Naive thymus-derived CD8-positive, alpha-beta T cell (primary cell): ENCODE results near the gene ONECUT3. TPM values are rescaled to one million over a fixed set of nuclear protein-coding genes. Genes with fewer than 3 reads are reported as not detected.

Source experiments
- ATAC-seq, 2 donors: fragments of 150-1000 bp; cut with Tn5 transposase in 1 of 2; sonication (Bioruptor Pico), chemical (Tn5 transposase) in 1 of 2; 1 replicate in 1 of 2; 2 replicates in 1 of 2; pipeline ENCODE4 v1.10.0; 2021; ENCODE audit warnings: mild to moderate bottlenecking in 2 of 2, moderate library complexity in 2 of 2
- POLR2A ChIA-PET: fragments of 350-600 bp; sonication (Branson Sonifier 250); formaldehyde crosslinking; loops from one replicate; lab custom pipeline; 2021; ENCODE audit warnings: antibody characterized with exemption; lab: Charles Lee
- DNase-seq, 10 donors: peaks; one replicate each; pipeline versions ENCODE4 v3.0.0 to v3.0.0-alpha.2; 2020 to 2022
- H3K27ac Mint-ChIP-seq, 10 donors: one replicate each; pipeline ENCODE4 v1.8.0; 2020 to 2022; ENCODE audit warnings: mild to moderate bottlenecking in 10 of 10, mixed read lengths in 10 of 10, moderate library complexity in 4 of 10, inconsistent platforms in 1 of 10
- H3K27me3 Mint-ChIP-seq, 5 donors: one replicate each; pipeline ENCODE4 v1.8.0; 2021 to 2022; ENCODE audit warnings: mixed read lengths in 5 of 5
- H3K36me3 Mint-ChIP-seq, 3 donors: one replicate each; pipeline ENCODE4 v1.8.0; 2020 to 2022; ENCODE audit warnings: mixed read lengths in 3 of 3, mild to moderate bottlenecking in 2 of 3, inconsistent platforms in 1 of 3
- H3K4me1 Mint-ChIP-seq, 4 donors: one replicate each; pipeline ENCODE4 v1.8.0; 2021 to 2022; ENCODE audit warnings: mixed read lengths in 4 of 4
- H3K4me3 Mint-ChIP-seq, 10 donors: one replicate each; pipeline ENCODE4 v1.8.0; 2020 to 2022; ENCODE audit warnings: mild to moderate bottlenecking in 10 of 10, mixed read lengths in 10 of 10, moderate library complexity in 6 of 10, inconsistent platforms in 1 of 10
- H3K9me3 Mint-ChIP-seq, 9 donors: one replicate each; pipeline ENCODE4 v1.8.0; 2020 to 2022; ENCODE audit warnings: mixed read lengths in 9 of 9, mild to moderate bottlenecking in 3 of 9, inconsistent platforms in 1 of 9, moderate library complexity in 1 of 9
- polyA plus RNA-seq, 3 donors: library from polyadenylated mRNA; unstranded; fragments of 300-500 nt; fragmentation: Illumina TruSeq; gene quantifications; one replicate each; pipeline ENCODE4 v1.2.3, GENCODE V29; 2021
- total RNA-seq, 8 experiments: library from RNA in 2 of 8; stranded (reverse) in 2 of 8; gene quantifications; one replicate each; pipeline ENCODE4 v1.2.3 and lab custom pipeline; 2021 to 2026

Gene ONECUT3
- total and polyA plus RNA-seq, 5 experiments from 2014 or later, result not detected

DNA sequence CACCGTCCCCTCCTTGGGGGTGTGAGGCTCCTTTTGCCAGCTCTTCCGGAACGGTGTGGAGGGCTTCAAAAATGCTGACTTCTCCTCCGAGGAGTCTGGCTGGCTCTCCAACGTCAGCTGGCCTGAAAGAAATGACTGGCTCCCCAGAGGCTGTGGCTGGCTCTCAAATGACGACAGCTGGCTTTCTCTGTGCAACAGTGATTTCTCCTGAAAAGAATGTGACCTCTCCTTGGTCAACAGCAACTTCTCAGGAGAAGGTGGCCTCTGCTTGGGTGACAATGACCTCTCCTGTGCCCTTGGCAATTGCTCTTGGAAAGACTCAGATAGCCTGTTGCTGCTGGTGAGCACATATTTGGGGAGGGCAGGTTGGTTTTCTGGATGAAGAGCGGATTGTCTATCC, 29.2 kb downstream of the ONECUT3 start:
- POLR2A ChIA-PET, result no interaction called here
- Mint-ChIP-seq H3K4me1 (peaks cover 0 to 7% (median 2%) of the 10 kb centered on the region in 4 donors), H3K4me3 (no peak overlapping the region), H3K36me3 (peaks cover 0 to 4% (median 3%) of the 10 kb centered on the region in 3 donors), H3K9me3 (peaks cover 0 to 18% (median 0%) of the 10 kb centered on the region in 9 donors), H3K27ac (peak overlapping the region in 1 of 10 donors; percentile 29), H3K27me3 (peaks cover 21 to 80% (median 45%) of the 10 kb centered on the region in 5 donors)
- no peak for DNase-seq
- ATAC-seq, result no peak

DNA sequence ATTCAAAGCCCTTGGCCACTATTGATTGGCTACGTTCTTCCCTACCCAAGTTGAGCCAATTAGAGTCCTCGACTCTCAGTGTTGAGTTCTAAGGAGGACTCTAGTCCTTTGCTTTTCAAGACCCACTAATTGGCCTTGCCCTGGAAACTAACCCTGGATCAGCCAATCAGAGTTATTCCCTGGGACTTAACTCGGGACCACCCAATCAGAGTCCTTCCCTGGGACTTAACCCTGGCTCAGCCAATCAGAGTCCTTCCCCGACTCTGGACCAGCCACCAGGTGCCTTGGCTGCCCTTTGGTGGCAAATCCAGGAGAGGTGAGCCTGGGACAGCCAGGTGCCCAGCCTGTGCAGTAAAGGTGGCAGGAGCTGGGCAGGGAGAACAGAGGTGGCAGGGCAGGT, 30.0 kb downstream of the ONECUT3 start:
- peaks cover 0 to 7% (median 2%) of the 10 kb centered on the region in 4 donors for H3K4me1 Mint-ChIP-seq
- peaks cover 0 to 4% (median 3%) of the 10 kb centered on the region in 3 donors for H3K36me3 Mint-ChIP-seq
- POLR2A ChIA-PET, result no interaction called here
- H3K27me3 Mint-ChIP-seq, result peaks cover 21 to 74% (median 38%) of the 10 kb centered on the region in 5 donors
- ATAC-seq (no peak), DNase-seq (no peak)
- no peak overlapping the region for H3K27ac Mint-ChIP-seq
- H3K9me3 Mint-ChIP-seq, result peaks cover 0 to 18% (median 0%) of the 10 kb centered on the region in 9 donors
- H3K4me3 Mint-ChIP-seq, result no peak overlapping the region

DNA sequence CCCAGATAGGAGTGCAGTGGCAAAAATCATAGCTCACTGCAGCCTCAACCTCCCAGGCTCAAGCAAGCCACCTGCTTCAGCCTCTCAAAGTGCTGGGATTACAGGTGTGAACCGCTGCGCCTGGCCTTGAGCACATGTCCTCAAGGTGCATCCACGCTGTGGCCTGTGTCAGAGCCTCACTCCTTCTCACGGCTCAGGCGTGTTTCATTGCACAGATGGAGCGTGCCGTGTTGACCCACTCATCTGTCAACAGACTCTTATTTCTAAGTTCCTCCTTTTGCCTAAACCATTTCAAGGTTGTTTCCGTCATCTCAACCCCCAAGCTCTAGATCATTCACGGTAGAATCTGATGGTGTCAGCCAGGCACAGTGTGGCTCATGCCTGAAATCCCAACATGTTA, 30.6 kb downstream of the ONECUT3 start:
- Mint-ChIP-seq H3K4me1 (peaks cover 0 to 5% (median 2%) of the 10 kb centered on the region in 4 donors), H3K9me3 (peaks cover 0 to 18% (median 0%) of the 10 kb centered on the region in 9 donors), H3K36me3 (peaks cover 0 to 4% (median 3%) of the 10 kb centered on the region in 3 donors), H3K4me3 (no peak overlapping the region), H3K27me3 (peaks cover 19 to 74% (median 36%) of the 10 kb centered on the region in 5 donors), H3K27ac (no peak overlapping the region)
- DNase-seq (no peak), ATAC-seq (no peak)
- POLR2A ChIA-PET, result no interaction called here

DNA sequence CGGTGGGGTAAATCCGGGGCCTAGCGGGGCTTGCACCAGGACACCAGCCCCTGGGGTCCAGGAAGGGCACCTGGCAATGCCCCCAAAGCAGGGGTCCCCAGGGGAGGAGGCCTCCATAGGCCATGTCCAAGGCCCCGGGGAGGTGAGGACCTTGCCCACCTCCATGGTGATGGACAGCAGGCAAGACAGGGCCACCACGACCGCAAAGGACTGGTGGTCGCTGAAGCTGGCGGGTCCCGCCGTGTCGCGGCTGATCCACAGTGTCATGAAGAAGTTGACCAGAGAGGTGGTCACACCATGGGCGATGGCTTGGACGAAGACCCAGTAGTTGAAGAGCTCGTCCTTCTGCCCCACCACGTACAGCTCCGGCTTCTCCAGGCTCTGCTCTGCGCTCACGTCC, 32.0 kb downstream of the ONECUT3 start:
- H3K27ac Mint-ChIP-seq, result no peak overlapping the region
- H3K4me3 Mint-ChIP-seq, result no peak overlapping the region
- peaks cover 14 to 65% (median 28%) of the 10 kb centered on the region in 5 donors for H3K27me3 Mint-ChIP-seq
- peaks cover 0 to 4% (median 3%) of the 10 kb centered on the region in 3 donors for H3K36me3 Mint-ChIP-seq
- POLR2A ChIA-PET, result interaction anchor here (0.6 to 1.0 kb wide), 2 partner anchors 872 to 1330 kb away, joined by 4 read pairs; no protein-coding TSS in a partner anchor
- ATAC-seq (no peak), DNase-seq (no peak)
- H3K9me3 Mint-ChIP-seq, result peaks cover 0 to 18% (median 0%) of the 10 kb centered on the region in 9 donors
- no peaks in the 10 kb centered on the region for H3K4me1 Mint-ChIP-seq

DNA sequence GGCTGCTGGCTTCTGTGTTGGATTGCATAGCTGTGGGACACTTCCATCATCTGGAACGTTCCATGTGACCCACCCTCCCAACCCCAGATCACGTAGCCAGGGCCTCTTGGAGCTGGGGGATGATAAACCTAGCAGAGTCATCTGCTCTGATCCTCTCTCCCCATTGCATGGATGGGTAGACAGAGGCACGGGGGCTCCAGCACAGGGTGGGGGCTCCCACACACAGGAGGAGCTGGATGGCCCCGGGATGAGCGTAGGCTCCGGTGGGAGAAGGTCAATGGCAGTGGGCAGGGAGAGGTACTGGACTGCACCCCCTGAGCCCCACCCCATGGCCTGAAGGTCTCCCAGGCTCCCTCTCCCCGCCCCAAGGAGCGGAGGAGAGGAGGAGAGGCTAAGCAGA, 33.4 kb downstream of the ONECUT3 start:
- ATAC-seq (no peak), DNase-seq (no peak)
- Mint-ChIP-seq H3K36me3 (peaks cover 0 to 4% (median 3%) of the 10 kb centered on the region in 3 donors), H3K4me3 (no peak overlapping the region), H3K4me1 (no peaks in the 10 kb centered on the region), H3K9me3 (peaks cover 0 to 12% (median 0%) of the 10 kb centered on the region in 9 donors), H3K27me3 (peaks cover 9 to 64% (median 20%) of the 10 kb centered on the region in 5 donors), H3K27ac (no peak overlapping the region)
- POLR2A ChIA-PET, result interaction anchor here (0.7 kb wide), 1 partner anchor 50 kb away, joined by 7 read pairs; no protein-coding TSS in a partner anchor

DNA sequence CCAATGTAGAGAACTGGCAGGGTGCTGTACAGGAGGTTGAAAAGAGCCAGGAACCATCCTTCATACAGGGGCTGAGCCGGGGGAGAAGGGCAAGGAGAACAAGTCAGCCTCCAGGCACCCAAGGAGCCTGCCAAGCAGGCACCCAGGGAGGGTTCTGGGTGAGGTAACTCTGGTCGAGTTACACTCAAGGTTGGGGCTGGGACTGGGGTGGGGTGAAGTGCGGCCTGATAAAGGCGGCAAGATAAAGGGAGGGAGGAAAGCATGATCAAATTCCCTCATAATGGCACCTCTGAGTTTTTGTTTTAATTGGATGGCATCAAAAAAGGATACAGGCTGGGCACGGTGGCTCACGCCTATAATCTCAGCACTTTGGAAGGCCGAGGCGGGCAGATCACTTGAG, 33.8 kb downstream of the ONECUT3 start:
- Mint-ChIP-seq H3K27ac (no peak overlapping the region), H3K36me3 (peaks cover 0 to 4% (median 3%) of the 10 kb centered on the region in 3 donors), H3K4me1 (no peaks in the 10 kb centered on the region), H3K4me3 (no peak overlapping the region), H3K27me3 (peaks cover 9 to 60% (median 16%) of the 10 kb centered on the region in 5 donors), H3K9me3 (peaks cover 0 to 11% (median 0%) of the 10 kb centered on the region in 9 donors)
- POLR2A ChIA-PET, result no interaction called here
- DNase-seq, result no peak
- ATAC-seq, result no peak

DNA sequence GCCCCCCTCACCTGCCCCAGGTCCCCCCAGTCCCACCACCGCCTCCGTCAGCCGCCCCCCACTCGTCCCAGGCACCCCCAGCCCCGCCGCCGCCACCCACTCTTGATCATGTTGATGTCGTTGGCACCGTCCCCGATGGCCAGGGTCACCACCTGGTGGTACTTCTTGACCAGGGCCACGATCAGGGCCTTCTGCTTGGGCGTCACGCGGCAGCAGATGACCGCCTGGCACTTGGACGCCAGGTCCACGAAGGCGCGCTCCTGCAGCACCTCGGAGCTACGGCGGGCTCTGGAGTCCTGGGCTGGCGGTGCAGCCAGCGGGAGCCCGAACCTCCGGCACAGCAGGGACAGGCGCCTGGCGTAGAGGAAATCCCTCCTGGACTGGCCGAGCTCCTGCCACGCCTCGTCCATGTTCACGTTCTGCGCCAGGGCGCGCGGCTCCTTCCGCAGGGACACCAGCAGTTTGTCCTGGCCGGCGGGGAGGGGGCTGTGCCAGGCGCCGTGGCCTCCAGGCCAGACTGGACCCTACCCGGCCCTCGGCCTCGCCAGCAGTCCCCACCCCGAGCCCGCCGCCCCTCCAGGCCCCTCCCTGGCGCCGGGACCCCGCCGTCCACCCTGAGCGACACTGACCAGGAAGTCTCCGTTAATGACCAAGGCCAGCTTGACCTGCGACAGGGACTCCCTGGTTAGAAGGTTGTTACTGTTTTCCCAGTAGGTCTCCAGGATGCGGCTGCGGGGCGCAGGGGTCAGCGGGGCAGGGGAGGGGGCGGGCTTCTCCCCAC, 36.1 kb downstream of the ONECUT3 start:
- no peaks in the 10 kb centered on the region for H3K4me1 Mint-ChIP-seq
- no peak for DNase-seq
- H3K27me3 Mint-ChIP-seq, result peaks cover 1 to 40% (median 5%) of the 10 kb centered on the region in 5 donors
- no peaks in the 10 kb centered on the region for H3K36me3 Mint-ChIP-seq
- no peak overlapping the region for H3K4me3 Mint-ChIP-seq
- no peak overlapping the region for H3K27ac Mint-ChIP-seq
- H3K9me3 Mint-ChIP-seq, result no peaks in the 10 kb centered on the region
- no peak for ATAC-seq
- POLR2A ChIA-PET, result no interaction called here

DNA sequence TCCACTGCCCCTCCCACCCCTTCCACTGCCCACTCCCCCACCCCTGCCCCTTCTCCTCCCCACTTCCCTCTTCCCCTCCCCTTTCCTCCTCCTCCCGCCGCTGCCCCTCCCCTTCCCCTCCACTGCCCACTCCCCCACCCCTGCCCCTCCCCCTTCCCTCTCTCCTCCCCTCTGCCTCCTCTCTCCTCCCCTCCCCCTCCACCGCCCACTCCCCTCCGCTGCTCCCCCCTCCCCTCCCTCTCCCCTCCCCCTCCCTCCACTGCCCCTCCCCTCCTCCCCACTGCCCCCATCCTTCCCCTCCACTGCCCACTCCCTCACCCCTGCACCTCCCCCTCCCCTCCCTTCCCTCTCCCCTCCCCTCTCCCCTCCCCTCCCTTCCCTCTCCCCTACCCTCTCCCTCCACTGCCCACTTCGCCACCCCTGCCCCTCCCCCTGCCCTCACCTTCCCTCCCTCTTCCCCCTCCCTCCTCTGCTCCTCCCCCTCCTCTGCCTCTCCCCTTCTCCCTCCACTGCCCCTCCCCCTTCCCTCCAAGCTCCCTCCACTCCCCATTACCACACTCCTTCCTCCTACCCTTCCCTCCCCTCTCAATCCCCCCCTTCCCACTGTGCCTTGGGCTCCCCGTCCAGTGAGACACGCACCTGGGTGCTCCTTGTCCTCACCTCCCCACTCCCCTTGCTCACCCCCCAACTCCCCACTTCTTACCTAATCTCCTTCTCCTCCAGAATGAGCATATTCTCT, 36.9 kb downstream of the ONECUT3 start:
- Mint-ChIP-seq H3K4me3 (peak overlapping the region in 2 of 10 donors; percentile 11 to 43), H3K4me1 (peaks cover 0 to 2% (median 0%) of the 10 kb centered on the region in 4 donors), H3K9me3 (no peaks in the 10 kb centered on the region), H3K27me3 (peaks cover 0 to 43% (median 6%) of the 10 kb centered on the region in 5 donors), H3K27ac (no peak overlapping the region), H3K36me3 (no peaks in the 10 kb centered on the region)
- ATAC-seq (no peak), DNase-seq (peak in 1 of 10 donors; percentile 23)
- POLR2A ChIA-PET, result interaction anchor here (0.6 kb wide), 1 partner anchor 36 kb away, joined by 3 read pairs; no protein-coding TSS in a partner anchor

DNA sequence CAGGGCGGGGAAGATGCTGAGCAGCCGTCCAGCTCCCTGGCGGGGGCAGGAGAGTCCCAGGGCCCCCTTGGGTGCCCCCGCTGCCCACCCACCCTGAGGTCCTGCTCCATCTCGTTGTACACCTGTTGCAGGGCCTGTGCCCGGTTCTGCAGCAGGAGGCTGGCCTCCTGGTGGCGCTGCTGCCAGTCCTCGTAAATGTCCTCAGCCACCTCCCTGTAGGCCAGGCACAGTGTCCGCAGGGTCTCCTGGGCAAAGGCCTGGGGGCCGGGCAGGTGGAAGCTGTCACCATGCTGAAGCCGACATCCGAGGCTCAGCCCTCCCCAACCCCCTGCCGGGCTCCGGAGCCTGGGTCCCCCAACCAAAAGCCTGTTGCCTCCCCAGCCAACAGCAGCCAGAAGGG, 38.6 kb downstream of the ONECUT3 start:
- Mint-ChIP-seq H3K9me3 (no peaks in the 10 kb centered on the region), H3K27ac (no peak overlapping the region), H3K36me3 (no peaks in the 10 kb centered on the region), H3K4me1 (peaks cover 0 to 8% (median 3%) of the 10 kb centered on the region in 4 donors), H3K4me3 (no peak overlapping the region), H3K27me3 (peaks cover 0 to 45% (median 13%) of the 10 kb centered on the region in 5 donors)
- no peak for DNase-seq
- no peak for ATAC-seq
- POLR2A ChIA-PET, result no interaction called here

DNA sequence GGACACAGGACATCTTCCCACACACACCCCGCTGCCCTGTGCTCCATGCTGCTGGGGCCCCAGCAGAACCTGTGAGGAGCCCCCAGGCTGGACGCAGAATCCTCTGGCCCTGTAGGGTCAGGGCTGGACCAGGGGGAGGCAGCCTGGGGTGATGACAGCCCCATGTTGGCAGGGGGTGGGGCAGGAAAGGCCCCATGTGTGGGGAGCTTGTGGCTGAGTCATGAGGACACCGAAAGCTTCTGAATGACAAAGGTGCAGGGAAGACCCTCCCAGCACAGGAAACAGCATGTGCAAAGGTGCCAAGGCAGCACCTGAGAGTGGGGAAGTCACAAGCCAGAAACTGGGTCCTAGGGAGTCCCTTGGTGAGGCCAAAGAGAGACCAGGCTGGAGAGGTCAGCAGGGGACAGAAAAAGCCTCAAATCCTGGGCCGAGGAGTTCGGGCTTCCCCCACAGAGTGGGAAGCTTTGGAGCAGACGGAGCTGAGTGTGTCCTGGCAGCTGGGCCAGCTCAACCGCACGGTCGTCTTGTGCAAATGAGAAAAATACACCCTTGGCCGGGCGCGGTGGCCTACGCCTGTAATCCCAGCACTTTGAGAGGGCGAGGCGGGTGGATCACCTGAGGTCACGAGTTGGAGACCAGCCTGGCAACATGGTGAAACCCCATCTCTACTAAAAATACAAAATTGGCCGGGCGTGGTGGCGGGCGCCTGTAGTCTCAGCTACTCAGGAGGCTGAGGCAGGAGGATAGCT, 41.3 kb downstream of the ONECUT3 start:
- H3K4me1 Mint-ChIP-seq, result peaks cover 0 to 8% (median 3%) of the 10 kb centered on the region in 4 donors
- no peak for DNase-seq
- no peaks in the 10 kb centered on the region for H3K9me3 Mint-ChIP-seq
- POLR2A ChIA-PET, result interaction anchor here (0.6 kb wide), 1 partner anchor 505 kb away, joined by 3 read pairs; no protein-coding TSS in a partner anchor
- peaks cover 0 to 36% (median 13%) of the 10 kb centered on the region in 5 donors for H3K27me3 Mint-ChIP-seq
- no peaks in the 10 kb centered on the region for H3K36me3 Mint-ChIP-seq
- no peak for ATAC-seq
- no peak overlapping the region for H3K4me3 Mint-ChIP-seq
- no peak overlapping the region for H3K27ac Mint-ChIP-seq

DNA sequence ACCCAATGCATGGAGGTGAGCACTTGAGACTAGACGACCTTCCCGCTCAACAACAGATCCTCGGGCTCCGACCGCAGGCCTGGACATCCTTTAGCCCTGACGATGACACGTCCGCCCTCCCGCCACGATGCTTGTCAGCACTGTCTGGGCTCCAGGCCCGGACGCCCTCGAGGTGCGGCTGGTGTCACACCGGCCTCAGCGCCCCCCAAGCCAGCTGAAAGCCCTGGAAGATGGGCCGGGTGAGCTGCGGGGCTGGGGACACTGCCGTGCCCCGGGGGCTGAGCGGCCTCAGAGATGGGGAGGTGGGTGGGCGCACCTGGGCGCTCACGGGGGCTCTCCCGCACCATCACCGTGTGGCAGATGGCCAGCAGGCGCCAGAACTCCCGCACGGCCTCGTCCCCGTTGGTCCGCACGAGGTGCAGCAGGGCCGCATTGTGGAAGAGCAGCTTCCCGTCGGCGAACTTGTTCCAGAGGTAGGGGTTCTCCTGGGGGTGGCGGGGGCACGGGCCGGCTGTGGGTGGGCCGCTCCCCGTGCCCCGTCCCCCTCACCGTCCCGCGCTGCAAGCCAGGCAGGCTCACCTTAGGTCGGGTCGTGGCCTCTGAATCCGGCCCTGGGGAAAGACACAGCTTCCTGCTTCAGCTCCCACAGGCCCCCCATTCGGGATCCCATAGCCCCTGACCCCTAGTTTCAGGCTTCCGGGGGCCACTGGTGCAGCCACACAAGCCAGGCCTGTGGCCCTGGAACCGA, 43.3 kb downstream of the ONECUT3 start:
- Mint-ChIP-seq H3K27ac (no peak overlapping the region), H3K9me3 (no peaks in the 10 kb centered on the region), H3K36me3 (no peaks in the 10 kb centered on the region), H3K27me3 (peaks cover 0 to 25% (median 13%) of the 10 kb centered on the region in 5 donors), H3K4me3 (no peak overlapping the region), H3K4me1 (peaks cover 0 to 8% (median 3%) of the 10 kb centered on the region in 4 donors)
- no peak for DNase-seq
- ATAC-seq, result no peak
- POLR2A ChIA-PET, result no interaction called here
